GM21390 (cell line): ENCODE measurements around the gene MCM3AP.

ENCODE experiments used
- ATAC-seq: cut with Tn5 transposase; IDR thresholded peaks from one replicate; pipeline ENCODE4 v1.9.1; 2021; ENCODE audit not compliant: unreplicated experiment

MCM3AP gene

DNA sequence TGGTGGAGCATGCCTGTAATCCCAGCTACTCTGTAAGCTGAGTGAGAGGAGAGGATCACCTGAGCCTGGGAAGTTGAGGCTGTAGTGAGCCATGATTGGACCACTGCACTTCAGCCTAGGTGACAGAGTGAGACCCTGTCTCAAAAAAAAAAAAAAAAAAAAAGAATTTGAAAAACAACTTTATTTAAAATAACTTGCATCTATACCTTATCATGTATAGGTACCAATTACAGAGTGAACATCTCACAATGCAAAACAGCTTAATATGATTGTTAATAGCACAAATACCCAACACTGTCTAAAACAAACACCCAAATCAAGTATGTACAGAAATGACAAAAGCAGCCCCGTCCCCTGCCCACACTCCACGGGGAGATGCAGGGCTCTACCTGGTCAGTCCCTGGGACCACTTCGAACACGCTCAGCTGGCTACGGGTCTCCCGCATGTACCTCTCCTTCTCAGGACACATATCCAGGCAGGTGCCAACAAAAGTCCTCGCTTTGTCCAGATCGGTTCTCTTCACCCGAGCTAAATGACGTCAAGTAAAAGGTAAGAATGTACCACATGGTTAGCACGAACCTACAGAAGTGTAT, 10.5 kb downstream of the MCM3AP start:
- no peak for ATAC-seq

DNA sequence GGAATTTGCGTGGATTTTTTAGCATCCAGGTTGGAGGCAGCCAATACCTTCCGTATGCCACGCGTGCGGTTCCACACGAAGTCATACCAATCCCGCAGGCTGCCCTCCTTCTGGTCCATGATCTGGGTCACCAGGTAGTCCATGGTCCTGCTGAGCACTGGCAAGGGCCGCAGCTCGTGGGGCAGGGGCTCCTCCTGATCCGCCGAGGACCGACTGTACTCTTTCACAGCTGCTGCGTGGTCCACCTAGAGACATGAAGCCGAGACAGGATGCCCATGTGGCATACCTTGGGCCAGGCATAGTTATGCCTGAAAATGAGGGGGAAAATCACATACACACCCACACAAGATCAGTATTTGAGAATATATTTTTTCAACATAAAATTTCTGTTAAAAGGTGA, 12.1 kb downstream of the MCM3AP start:
- ATAC-seq, result no peak

- no peak for ATAC-seq
These were observed 15.9 kb downstream of the MCM3AP start for GRCh38 chr21:46269466-46269865.

- ATAC-seq, result no peak
These were observed 17.0 kb downstream of the MCM3AP start for GRCh38 chr21:46268371-46268770.

- ATAC-seq, result no peak
These were observed 18.5 kb downstream of the MCM3AP start for GRCh38 chr21:46266946-46267345.

DNA sequence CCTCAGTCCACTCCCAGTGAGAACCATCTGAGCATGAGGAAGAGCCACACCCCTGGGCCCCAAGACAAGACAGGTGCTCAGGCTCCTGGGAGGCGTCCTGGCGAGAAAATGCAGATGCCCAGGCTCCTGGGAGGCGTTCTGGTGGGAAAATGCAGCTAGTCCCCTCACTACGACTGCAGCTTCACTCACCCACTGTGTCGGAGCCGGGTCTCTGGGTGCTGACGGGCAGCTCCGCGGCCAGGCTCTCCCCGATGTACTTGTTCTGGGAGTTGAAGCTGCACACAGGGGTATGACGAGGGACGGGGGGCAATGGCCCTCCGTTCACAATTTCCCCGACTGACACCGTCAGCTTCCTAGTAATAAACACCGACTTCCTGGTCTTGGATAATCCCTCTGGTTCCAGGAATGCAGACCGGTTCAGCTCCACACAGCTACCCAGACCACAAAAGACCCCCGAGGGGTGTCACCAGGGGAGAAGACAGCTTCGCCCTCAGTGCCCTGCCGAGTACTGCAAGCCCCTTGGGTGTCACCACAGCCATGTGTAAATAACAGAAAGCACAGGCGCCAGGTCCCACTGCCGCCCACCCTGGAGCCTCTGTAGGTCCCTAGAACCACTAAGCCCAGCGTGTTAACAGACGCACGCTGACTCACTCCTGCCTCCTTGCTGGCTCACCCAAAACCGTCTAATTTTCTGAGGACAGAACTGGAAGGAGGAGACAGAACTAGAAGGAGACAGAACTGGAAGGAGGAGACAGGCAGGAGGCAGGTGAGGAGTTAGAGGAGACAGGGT, 19.5 kb downstream of the MCM3AP start:
- no peak for ATAC-seq

DNA sequence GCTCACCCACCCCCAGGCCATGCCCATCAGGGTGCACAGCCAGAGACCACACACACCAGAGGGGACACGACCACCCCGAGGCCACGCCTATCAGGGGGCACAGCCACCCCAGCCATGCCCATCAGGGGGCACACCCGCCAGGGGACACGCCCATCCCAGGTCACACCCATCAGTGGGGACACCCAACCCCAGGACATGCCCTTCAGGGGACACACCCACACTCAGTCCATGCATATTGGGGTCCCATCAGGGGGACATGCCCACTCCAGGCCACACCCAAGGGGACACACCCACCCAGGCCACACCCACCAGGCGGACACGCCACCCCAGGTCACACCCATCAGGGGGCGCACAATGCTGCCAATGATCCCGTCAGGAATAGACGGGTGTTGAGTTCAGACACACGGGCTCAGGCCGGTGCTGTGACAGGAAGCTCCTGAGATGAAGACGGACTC, 20.7 kb downstream of the MCM3AP start:
- ATAC-seq, result no peak

GRCh38 chr21:46264046-46264689, 21.2 kb downstream of the MCM3AP start:
- no peak for ATAC-seq

DNA sequence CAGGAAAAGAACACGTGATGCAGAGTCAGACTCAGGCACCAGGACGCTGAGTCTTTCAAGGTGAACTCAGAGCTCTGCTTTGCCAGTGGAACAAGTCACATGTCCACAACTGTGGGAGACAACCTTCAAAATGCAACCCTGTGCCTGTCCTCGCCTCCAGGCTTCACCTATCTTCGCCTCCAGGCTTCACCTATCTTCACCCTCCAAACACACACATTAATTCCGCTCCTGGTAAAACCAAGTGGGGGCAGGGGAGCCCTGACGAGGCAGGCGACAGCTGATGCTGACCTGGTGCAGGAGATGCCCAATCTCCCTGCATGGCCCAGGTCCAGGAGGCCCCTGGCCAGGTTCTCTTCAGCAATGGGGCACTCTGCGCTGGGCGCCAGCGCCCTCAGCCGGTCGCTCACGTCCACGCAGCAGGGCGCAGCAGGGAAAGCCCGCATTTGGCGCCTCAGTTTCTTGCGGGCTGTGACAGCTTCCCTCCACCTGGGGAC, 28.9 kb downstream of the MCM3AP start:
- no peak for ATAC-seq

GRCh38 chr21:46255758-46256337, 29.6 kb downstream of the MCM3AP start:
- ATAC-seq, result no peak

GRCh38 chr21:46255166-46255565, 30.2 kb downstream of the MCM3AP start:
- ATAC-seq, result no peak

- no peak for ATAC-seq
These were observed 31.0 kb downstream of the MCM3AP start for GRCh38 chr21:46254208-46254975.

GRCh38 chr21:46253610-46254124, 31.7 kb downstream of the MCM3AP start:
- ATAC-seq, result no peak

DNA sequence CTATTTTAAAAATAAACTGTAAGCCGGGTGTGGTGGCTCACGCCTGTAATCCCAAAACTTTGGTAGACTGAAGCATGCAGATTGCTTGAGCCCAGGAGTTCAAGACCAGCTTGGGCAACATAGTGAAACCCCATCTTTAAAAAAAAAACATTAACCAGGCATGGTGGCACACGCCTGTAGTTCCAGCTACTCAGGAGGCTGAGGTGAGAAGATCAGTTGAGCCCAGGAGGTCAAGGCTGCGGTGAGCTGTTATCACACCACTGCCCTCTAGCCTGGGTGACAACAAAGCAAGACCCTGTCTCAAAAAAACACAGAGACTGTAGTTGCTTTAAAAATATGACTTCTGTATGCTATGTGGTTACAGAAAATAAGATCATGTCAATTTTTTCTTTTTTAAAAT, 32.6 kb downstream of the MCM3AP start:
- ATAC-seq, result no peak

DNA sequence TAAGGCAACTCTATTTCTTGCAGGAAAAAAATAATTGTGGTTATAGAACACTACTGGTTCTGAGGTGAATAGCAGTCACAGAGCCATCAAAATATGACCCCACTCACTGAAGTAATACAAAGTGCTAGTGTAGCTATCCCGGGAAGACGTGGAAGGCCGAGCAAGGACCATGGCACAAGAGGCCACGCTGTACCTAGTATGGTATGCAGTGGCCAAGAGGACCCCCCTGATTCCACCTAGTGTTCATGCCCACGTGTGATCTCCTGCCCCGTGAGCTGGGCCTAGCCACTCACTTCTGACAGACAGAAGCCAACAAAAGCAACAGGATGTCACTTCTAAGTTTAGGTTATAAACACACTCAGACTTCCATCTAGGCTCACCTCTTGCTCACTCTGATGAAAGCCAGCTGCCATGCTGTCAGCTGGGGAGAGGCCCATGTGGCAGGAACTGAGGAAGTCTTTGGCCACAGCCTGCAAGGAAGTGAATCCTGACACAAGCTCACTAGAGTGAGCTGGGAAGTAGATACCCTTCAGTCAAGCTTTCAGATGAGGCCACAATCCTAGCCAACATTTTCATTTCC, 35.2 kb downstream of the MCM3AP start:
- ATAC-seq, result no peak

GRCh38 chr21:46248827-46249226, 36.6 kb downstream of the MCM3AP start:
- ATAC-seq, result no peak

DNA sequence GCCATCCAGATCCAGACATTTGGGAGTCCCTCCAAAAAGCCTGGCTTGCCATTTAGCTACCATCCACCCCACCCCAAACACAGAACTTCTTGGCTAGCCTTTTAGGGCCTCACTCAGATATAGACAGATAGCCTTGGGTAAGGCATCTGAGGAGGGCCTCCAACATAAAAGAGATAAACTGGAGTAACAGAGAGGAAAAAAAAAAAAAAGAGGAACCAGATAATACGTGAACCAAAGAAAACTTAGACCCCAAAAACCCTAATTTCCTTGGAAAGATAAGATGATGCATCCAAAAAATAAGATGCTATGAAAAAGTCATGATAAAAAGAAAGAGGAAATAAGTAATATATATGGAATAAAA, 37.0 kb downstream of the MCM3AP start:
- no peak for ATAC-seq

DNA sequence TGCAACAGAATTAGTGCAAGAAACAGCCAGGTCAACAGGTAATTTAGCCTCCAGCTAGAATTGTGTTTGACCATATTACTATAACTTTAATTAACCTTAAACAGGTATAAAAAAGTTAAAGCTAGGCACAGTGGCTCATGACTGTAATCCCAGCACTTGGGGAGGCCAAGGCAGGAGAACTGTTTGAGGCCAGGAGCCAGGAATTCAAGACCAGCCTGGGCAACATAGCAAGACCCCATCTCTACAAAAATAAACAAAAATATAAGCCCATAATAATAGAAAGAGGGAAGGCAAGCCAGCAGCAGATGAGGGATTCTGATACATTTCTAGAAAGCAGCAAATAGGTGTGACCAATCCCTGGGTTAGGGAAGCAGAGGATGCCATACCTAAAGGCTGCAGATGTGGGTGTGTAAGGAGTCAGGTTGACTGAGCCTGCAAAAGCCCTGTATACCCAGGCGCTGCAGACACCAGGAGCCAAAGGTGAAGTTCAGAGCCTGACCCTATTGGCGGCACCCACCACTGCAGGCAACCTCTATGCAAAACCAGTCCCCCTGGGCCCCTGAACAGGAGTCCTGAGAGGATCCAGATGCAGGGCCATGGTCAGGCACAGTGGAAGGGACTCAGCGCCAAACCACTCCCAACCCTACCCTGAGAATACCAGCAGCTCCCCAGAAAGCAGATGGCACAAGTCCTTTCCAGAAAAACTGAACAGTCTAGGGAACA, 37.6 kb downstream of the MCM3AP start:
- ATAC-seq, result no peak

DNA sequence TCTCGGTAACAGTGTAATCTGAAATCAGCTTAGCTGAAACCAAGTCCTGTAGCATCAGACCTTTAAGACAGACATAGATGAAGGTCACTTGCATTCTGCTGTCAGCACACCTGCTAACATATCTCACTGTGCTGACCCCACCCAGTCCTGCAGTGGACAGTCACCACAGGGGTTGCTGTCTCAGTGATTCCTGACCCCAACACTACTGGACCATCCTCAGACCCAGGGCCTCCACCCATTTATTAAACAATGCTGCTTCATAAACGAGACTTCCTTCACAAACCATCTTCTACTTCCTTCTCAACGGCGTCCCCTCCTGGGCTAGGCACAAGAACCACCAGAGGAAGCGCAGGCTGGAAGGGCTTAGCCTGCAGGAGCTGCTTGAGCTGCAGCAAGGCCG, 39.1 kb downstream of the MCM3AP start:
- no peak for ATAC-seq
